Stimulated activated CD4-positive, alpha-beta T cell treated with anti-CD3 and anti-CD28 coated beads, Interleukin-12 subunit alpha, Interleukin-12 subunit beta, amount 100 ng/mL, for 4 hours (primary cell): ENCODE measurements around the gene HCN3.
"Not testable (repeated sequence)": the region's sequence is repeated elsewhere in the genome, so short reads cannot be mapped to it uniquely, and the experiment has no call there.

Source experiments
- DNase-seq: peaks from one replicate; pipeline ENCODE4 v3.0.0-alpha.2; 2020

Gene HCN3

GRCh38 chr1:155277070-155277901 lies at the start of gene HCN3:
Gene HCN3, plus strand, starts transcription at chr1:155277463. Its CDS starts 128 bp downstream, at chr1:155277591.
- peak; percentile 97 for DNase-seq

- DNase-seq, result no peak
These were observed 49.2 kb upstream of the HCN3 start for GRCh38 chr1:155228096-155228427.

- DNase-seq, result not testable (repeated sequence)
These were observed 46.0 kb upstream of the HCN3 start for GRCh38 chr1:155231302-155231701.

- not testable (repeated sequence) for DNase-seq
These were observed 45.0 kb upstream of the HCN3 start for GRCh38 chr1:155232001-155232978.

GRCh38 chr1:155233502-155233901 lies 43.8 kb upstream of the HCN3 start:
- DNase-seq, result not testable (repeated sequence)

- not testable (repeated sequence) for DNase-seq
These were observed 41.9 kb upstream of the HCN3 start for GRCh38 chr1:155235375-155235774.

- no peak for DNase-seq
These were observed 40.8 kb upstream of the HCN3 start for GRCh38 chr1:155236451-155236850.

GRCh38 chr1:155241069-155241679 lies 36.1 kb upstream of the HCN3 start:
- DNase-seq, result no peak

- DNase-seq, result no peak
These were observed 35.4 kb upstream of the HCN3 start for GRCh38 chr1:155241841-155242264.

GRCh38 chr1:155242805-155243358 lies 34.4 kb upstream of the HCN3 start:
- no peak for DNase-seq

GRCh38 chr1:155244368-155245162 lies 32.7 kb upstream of the HCN3 start:
- DNase-seq, result peak; percentile 82

GRCh38 chr1:155245163-155245524 lies 32.1 kb upstream of the HCN3 start:
- no peak for DNase-seq

- not testable (repeated sequence) for DNase-seq
These were observed 30.5 kb upstream of the HCN3 start for GRCh38 chr1:155246796-155247195.

GRCh38 chr1:155247667-155248553 lies 29.4 kb upstream of the HCN3 start:
- DNase-seq, result no peak

GRCh38 chr1:155250246-155250632 lies 27.0 kb upstream of the HCN3 start:
- DNase-seq, result no peak

GRCh38 chr1:155250633-155251449 lies 26.4 kb upstream of the HCN3 start:
- peak; percentile 98 for DNase-seq

GRCh38 chr1:155251566-155251965 lies 25.7 kb upstream of the HCN3 start:
- DNase-seq, result no peak

GRCh38 chr1:155253208-155253607 lies 24.1 kb upstream of the HCN3 start:
- DNase-seq, result no peak

- no peak for DNase-seq
These were observed 23.5 kb upstream of the HCN3 start for GRCh38 chr1:155253797-155254196.

- no peak for DNase-seq
These were observed 23.0 kb upstream of the HCN3 start for GRCh38 chr1:155254228-155254713.
